NCI-H2196 treated with DMSO at 0.1 percent for 48 hours (cell line): ENCODE results near the gene ZNF134.

Experiments used
- DNase-seq: peaks from one replicate; lab custom pipeline; 2025; ENCODE audit not compliant: unreplicated experiment; lab: John Stamatoyannopoulos, UW

Gene ZNF134

DNA sequence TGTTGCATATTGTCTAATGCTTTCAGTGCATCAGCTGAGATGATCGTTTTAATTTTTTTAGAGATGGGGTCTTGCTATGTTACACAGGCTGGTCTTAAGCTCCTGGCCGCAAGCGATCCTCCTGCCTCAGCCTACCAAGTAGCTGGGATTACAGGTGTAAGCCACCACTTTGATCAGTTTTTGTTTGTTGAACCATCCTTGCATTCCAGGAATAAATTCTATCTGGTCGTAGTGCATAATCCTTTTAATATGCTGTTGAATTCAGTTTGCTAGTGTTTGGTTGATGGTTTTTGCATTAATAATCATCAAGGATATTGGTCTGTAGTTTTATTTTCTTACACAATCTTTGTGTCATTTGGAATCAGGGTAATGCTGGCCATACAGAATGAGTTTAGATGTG, 23.3 kb downstream of the ZNF134 start:
- no peak for DNase-seq

DNA sequence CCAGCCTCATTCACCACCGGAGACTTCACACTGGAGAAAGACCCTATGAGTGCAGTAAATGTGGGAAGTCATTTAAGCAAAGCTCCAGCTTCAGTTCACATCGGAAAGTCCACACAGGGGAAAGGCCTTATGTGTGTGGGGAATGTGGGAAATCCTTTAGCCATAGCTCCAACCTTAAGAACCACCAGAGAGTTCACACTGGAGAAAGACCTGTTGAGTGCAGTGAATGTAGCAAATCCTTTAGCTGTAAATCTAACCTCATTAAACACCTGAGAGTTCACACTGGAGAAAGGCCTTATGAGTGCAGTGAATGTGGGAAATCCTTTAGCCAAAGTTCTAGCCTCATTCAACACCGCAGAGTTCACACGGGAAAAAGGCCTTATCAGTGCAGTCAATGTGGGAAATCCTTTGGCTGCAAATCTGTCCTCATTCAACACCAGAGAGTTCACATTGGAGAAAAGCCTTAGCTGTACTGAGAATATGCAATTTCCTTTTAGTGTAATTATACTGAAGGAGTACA, 27.7 kb downstream of the ZNF134 start:
- DNase-seq: no peak

DNA sequence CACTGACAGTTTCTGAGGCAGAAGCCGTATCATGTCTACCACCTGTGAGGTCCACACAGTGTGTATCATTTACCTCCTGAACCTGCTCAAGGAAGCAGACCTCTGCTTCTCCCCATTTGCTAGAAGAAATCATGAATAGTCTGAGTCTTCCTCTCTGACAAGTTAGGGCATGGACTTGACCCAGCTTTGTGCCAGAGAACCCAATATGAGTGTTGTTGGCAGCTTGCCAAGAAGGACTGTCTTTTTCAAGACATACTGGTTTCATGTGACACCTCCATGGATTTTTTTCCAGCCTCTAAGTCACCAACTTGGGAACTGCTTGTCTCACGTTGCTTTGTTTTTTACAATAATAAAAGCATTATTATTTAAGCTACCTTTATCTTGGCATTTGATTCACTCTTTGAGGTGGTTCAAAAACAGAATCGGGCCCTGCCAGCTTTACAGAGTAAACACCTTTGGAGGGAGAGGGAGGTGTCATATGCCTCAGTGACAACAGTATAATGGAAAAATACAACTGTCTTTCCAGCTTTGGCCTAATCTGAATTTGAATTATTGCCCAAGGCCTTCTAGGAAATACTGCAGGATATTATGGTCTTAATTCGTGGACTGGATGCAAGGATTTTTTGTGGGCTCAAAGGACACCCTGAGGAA, 28.5 kb downstream of the ZNF134 start:
- no peak for DNase-seq

DNA sequence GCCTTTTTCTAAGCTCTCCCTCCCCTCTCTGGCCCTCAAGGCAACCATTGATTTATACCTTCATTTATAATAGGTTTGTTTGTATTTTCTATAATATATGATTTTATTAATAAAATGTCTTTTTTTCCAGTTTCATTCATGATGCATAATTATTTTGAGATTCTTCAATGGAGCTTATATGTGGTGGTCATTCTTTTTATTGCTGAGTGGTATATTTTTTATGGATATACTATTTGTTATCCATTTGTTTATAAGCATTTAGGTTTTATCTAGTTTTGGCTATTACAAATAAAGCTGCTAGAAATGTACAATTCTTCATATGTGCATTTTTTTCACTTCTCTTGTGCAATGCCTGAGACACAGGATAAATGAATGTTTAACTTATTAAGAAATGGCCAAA, 29.7 kb downstream of the ZNF134 start:
- no peak for DNase-seq

DNA sequence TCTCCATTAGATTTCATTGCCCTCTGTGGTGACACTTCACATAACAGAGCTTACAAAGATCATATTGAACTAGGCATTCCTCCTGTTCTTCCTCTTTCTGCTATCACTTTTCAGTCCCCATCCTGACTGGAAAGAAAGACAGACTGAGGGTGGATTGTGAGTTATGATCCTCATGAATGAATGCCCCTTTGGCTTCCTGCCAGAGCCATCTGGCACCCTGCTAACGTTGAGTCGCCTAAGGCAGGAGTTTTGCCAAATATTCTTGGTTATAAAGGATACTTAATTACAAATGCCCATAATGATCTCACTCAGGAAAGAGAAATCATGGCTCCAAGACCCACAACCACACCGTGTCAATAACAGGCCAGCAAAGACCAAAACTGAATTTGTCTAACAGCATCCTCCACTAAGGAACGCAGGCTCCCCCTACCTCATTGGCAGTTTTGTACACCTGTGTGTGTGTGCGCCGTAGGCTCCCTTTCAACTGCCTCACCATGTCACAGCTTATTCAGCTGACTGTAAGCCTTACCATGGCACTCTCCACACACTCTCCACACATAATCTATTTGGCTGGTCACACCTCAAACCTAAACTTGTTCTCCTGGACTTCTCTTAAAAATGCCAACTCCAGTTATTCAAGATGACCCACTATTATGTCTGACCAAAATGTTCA, 34.4 kb downstream of the ZNF134 start:
- no peak for DNase-seq

DNA sequence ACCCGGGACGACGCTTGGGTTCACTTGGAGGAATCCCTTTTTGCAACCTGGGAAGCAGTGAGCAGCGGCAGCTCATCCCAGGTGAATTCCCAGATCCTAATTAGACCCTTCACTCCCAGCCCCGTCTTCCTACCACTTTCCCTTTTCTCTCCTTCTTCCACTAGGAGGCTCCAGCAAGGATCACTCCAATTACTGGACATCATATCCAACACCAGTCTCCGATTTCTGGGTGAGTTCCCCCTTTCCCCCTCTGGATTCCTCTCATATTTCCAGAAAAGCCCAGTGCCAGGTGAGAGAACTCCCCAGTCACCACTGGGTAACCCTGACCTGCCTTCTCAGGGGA, 37.6 kb downstream of the ZNF134 start:
- DNase-seq: no peak

DNA sequence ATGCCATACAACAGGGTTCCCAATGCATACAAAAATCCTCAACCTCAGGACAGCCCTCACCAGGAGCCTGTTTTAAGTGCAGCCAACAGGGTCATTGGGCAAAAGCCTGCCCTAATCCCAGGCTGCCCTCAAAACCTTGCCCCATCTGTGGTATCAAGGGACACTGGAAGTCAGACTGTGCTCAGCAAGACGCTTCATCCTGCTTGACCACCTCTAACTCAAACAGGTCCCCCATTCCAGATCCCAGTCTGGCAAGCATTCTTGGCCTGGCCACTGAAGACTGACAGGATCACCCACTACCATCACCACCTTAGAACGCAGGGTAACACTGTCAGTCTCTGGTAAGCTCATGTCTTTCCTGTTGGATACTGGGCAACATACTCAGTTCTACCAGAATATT, 39.6 kb downstream of the ZNF134 start:
- DNase-seq: no peak

DNA sequence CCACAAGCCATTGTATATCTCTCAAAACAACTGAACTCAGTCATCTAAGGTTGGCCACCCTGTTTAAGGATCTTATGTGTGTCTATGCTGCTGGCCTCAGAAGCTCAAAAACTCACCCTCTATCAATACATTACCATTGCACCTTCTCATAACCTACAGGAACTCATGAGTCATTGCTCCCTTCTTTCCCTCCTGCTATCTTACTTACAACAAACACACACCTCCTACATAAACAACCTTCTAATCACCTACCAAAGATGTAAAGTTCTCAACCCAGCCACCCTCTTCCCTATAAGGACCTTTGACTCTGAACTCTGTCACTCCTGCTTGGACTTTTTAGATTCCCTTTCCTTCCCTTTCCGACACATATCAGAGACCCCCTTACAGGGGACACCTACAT, 41.4 kb downstream of the ZNF134 start:
- DNase-seq: no peak

DNA sequence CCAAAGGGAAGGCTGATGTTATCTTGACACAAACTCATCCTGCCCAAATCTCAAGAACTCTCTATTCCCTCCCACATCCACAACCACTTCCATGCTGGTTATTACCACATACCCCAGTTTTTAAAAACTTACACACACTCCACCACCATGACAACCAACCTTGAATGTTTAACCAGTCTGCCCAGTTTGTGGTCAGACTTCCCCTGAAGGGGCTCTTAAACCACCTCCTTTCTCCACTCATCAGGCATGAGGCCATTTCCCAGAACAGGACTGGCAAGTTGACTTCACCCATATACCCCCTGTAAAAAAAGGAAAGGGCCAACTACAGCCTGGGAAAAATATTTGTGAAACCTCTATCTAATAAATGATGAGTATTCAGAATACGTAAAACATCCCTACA, 42.3 kb downstream of the ZNF134 start:
- no peak for DNase-seq

DNA sequence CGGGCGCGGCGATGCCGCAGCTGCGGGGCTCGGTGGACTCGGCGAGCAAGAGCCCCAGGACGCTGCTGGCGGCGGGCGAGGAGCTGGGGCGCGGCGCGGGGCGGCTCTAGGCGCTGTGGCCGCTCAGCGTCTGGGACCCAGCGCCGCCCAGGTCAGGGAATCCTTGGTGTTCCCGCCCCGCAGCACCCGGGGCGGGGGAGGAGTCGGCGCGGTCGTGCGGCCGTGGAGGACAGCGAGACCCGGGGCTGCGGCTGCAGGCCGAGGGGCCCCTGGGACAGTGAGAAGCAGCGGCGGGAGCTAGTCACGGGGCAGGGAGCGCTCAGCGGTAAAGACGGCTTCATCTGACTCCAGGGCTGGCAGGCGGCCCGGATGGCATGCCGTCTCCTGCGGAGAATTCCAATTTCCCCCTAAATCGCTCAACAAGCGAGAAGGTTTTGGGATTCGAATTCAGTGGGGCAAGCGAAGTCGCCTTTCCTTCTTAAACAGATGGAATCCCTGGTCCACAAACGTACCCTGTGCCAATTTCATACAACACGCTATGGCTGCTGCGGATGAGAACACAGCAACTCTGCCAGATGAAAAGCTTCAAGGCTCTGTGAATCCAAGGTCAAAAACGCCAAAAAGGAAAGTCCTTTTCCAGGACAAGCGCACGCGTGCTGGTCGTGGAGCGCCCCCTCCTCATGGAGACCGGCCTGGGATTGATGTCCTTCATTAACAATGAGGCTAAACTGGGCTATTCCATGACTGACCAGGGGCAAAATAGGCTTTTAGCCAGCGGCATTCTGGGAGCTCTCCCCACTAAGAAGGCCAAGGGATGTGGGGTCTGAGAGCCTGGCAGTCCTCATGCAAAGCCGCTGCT, 50.5 kb downstream of the ZNF134 start:
- peak; percentile 8 for DNase-seq

DNA sequence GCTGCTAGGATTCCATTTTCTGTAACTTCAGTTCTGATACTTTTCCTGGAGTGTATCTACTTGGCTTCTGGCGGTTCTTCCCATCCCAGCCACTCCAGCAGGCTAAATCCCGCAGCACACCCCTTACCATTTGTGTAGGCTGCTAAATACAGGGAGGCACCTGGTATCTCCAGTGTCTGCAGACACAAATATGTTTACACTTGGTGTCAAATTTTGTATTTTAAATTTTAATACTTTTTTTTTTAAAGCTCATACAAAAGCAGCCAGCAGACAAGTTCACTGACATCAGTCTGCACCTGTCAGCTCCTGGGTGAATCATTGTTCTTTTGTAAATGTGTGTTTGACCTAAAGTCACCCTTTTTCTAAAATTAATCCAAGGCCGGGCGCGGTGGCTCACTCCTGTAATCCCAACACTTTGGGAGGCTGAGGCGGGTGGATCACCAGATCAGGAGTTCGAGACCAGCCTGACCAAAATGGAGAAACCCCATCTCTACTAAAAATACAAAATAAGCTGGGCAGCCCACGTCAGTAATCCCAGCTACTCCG, 51.3 kb downstream of the ZNF134 start:
- DNase-seq: no peak

DNA sequence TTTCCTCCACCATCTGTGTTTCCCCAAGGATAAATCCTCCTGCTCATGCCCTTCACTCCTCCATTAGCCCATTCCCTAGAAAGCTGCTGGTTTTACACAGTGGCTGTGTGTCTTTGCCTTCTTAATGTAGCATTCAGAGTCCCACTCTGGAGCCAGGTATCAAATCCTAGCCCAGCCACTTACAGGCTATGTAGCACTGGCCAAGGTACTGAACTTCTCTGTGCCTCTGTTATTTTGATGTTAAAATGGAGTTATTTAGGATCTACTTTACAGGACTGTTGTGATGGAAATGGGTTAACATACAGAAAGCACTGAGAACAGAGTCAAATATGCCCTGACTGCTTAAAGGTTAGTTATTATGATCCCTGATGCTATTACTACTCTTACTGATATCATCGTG, 53.2 kb downstream of the ZNF134 start:
- no peak for DNase-seq

DNA sequence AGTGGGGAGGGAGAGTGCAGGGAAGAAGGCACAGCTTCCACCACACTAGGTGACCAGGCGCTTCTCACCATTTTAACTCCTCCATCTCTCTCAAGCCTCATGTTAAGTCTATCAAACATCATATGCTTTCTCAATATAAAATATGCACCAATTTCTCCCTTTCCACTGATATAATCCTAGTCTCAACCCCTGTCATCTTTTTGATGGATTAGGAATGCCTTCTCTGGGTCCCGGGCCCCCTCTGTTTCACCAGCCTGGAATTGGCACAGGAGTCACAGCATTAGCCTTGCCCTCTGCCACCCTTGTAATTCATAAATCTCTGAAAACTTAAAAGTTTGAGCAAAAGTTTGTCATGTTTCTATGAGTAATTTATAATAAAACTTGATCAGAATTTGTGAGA, 54.6 kb downstream of the ZNF134 start, which contains the start of gene ZSCAN4:
ZSCAN4 (plus strand) TSS at position 301 of the 400 bp plus-strand sequence. CDS start 7,211 bp downstream, outside the sequence.
- no peak for DNase-seq

DNA sequence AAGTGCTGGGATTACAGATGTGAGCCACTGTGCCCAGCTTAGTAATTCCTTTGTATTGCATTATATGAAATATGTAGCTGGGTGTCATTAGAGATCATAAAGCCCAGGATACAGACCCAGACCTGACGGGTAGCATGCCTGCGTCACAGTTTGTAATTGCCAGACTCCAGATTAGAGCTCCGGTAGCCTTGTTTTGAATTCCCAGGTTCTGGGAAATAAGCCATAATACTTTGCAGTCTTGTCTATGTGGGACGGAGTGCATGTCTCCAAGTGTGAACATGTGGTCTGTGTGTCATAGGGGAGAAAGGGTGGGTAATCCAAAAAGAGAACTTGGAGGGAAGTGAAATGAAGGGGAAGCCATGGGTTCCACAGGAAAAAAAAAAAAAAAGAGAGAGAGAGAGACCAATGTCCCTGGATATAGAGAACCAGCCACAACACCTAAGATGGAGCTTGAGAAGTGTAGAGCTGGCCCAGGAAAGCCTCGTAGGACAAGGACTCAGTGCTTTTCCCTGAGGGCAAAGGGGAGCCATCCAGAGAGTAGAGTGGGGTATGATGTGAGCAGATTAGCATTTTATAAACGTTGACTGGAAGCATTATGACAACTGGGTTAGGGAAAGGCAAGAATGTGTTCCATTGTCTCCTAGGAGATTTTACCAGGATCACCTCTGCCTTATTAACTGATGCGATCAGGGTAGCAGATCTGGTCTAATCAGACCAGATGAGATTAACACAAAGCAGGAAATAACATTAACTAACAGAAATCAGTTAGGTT, 57.3 kb downstream of the ZNF134 start:
- no peak for DNase-seq

DNA sequence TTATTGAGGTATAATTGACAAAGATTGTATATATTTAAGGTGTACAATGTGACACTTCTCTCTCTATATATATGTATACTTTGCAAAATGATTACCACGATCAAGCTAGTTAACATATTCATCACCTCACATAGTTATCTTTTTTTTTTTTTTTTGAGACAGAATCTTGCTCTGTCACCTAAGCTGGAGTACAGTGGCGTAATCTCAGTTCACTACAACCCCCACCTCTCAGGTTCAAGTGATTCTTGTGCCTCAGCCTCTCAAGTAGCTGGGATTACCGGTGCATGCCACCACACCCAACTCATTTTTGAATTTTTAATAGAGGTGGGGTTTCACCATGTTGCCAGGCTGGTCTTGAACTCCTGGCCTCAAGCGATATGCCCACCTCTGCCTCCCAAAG, 58.4 kb downstream of the ZNF134 start:
- DNase-seq: no peak
